ENCODE measurements around the gene DPH7.
A peak's percentile ranks its signal among the peaks of the same experiment; 100 is the strongest.
"Not testable (repeated sequence)": the region's sequence is repeated elsewhere in the genome, so short reads cannot be mapped to it uniquely, and the experiment has no call there.

The DPH7 gene

GRCh38 chr9:137606005-137606621, 27.4 kb upstream of the DPH7 start:
- no peak for DNase-seq

GRCh38 chr9:137605121-137606004, 26.6 kb upstream of the DPH7 start, which contains the start of gene ARRDC1:
Gene ARRDC1, plus strand, starts transcription at chr9:137605686. Its CDS starts 32 bp downstream, at chr9:137605718.
- peak; percentile 92 to 94 for DNase-seq

- no peak for DNase-seq
Observed at GRCh38 chr9:137604345-137605086, 25.8 kb upstream of the DPH7 start.

GRCh38 chr9:137603879-137604278, 25.2 kb upstream of the DPH7 start:
- no peak for DNase-seq

- DNase-seq: no peak
Observed at GRCh38 chr9:137602661-137603060, 23.9 kb upstream of the DPH7 start.

GRCh38 chr9:137598943-137599342, 20.2 kb upstream of the DPH7 start:
- no peak for DNase-seq

GRCh38 chr9:137596577-137596976, 17.9 kb upstream of the DPH7 start:
- not testable (repeated sequence) for DNase-seq

GRCh38 chr9:137593176-137593575, 14.5 kb upstream of the DPH7 start:
- no peak for DNase-seq

- no peak for DNase-seq
Observed at GRCh38 chr9:137592767-137593166, 14.0 kb upstream of the DPH7 start.

GRCh38 chr9:137590469-137591383, 12.0 kb upstream of the DPH7 start, which contains the start of gene ZMYND19:
Gene ZMYND19, minus strand, starts transcription at chr9:137590512. Its CDS starts 249 bp downstream, at chr9:137590263.
- DNase-seq: peak; percentile 90 to 92

- DNase-seq: no peak
Observed at GRCh38 chr9:137590123-137590468, 11.4 kb upstream of the DPH7 start.

- no peak for DNase-seq
Observed at GRCh38 chr9:137589441-137590122, 10.9 kb upstream of the DPH7 start.

GRCh38 chr9:137588891-137589290, 10.2 kb upstream of the DPH7 start:
- no peak for DNase-seq

- DNase-seq: no peak
Observed at GRCh38 chr9:137588311-137588710, 9.6 kb upstream of the DPH7 start.

- no peak for DNase-seq
Observed at GRCh38 chr9:137586854-137587253, 8.1 kb upstream of the DPH7 start.

GRCh38 chr9:137583957-137584356, 5.2 kb upstream of the DPH7 start:
- no peak for DNase-seq

- DNase-seq: no peak
Observed at GRCh38 chr9:137583347-137583746, 4.6 kb upstream of the DPH7 start.

- DNase-seq: peak in 1 of 2 donors; percentile 19
Observed at GRCh38 chr9:137582286-137582860, 3.6 kb upstream of the DPH7 start.

GRCh38 chr9:137581361-137582285, 2.9 kb upstream of the DPH7 start:
- no peak for DNase-seq

- no peak for DNase-seq
Observed at GRCh38 chr9:137580954-137581322, 2.2 kb upstream of the DPH7 start.

All from CD4-positive, alpha-beta T cell treated with Interleukin-1 beta for 1 hour (primary cell).